IMR-90 (cell line): ENCODE measurements around the gene ZNF181. TPM values are rescaled to one million over a fixed set of nuclear protein-coding genes. Genes with fewer than 3 reads are reported as not detected.

ENCODE experiments used
- ATAC-seq: fragments of 200-7000 bp; cut with Tn5 transposase; 2 replicates; pipeline ENCODE4 v1.9.1; 2020; ENCODE audit warnings: low read depth, mild to moderate bottlenecking, moderate library complexity
- BruUV-seq: library from RNA; stranded (reverse); fragments of 400-500 nt; replicated peaks from 2 replicates; lab custom pipeline; 2021; lab: Mats Ljungman, UMichigan
- CTCF ChIA-PET: fragments of 300-600 bp; formaldehyde crosslinking; extraction: SDS; loops from one replicate; lab custom pipeline; 2021; ENCODE audit warnings: antibody characterized with exemption; lab: Yijun Ruan, JAX
- POLR2A ChIA-PET: fragments of 300-600 bp; sonication (Branson Sonifier 250); formaldehyde crosslinking; loops from one replicate; lab custom pipeline; 2022; ENCODE audit warnings: antibody characterized with exemption; ENCODE audit not compliant: unreplicated experiment; lab: Charles Lee
- DNase-seq: peaks from one replicate; pipeline ENCODE4 v3.0.0; 2013
- H2AFZ ChIP-seq: replicated peaks from 2 replicates; pipeline ENCODE3; 2013; ENCODE audit warnings: low read length, mild to moderate bottlenecking; ENCODE audit not compliant: poor library complexity
- H2AK5ac ChIP-seq: 2 replicates; pipeline ENCODE4 v1.6.1; 2013; ENCODE audit warnings: low read depth, low read length, inconsistent platforms
- H2AK9ac ChIP-seq: replicated peaks from 2 replicates; pipeline ENCODE3; 2013; ENCODE audit warnings: mild to moderate bottlenecking, low read depth, low read length, moderate library complexity; ENCODE audit not compliant: poor library complexity
- H2BK120ac ChIP-seq: 2 replicates; pipeline ENCODE4 v1.6.1; 2013; ENCODE audit warnings: low read depth, low read length, inconsistent platforms
- H2BK15ac ChIP-seq: 3 replicates; pipeline ENCODE4 v1.6.1; 2013; ENCODE audit warnings: low read depth, low read length, inconsistent platforms
- H2BK20ac ChIP-seq: 2 replicates; pipeline ENCODE4 v1.6.1; 2013; ENCODE audit warnings: low read depth, mild to moderate bottlenecking, inconsistent platforms, low read length, moderate library complexity
- H2BK5ac ChIP-seq: 2 replicates; pipeline ENCODE4 v1.6.1; 2013; ENCODE audit warnings: mild to moderate bottlenecking, low read depth, low read length, inconsistent platforms; ENCODE audit not compliant: poor library complexity, severe bottlenecking
- H3K14ac ChIP-seq: replicated peaks from 2 replicates; pipeline ENCODE4 v1.6.1; 2013; ENCODE audit warnings: low read depth, low read length, inconsistent platforms
- H3K18ac ChIP-seq: 2 replicates; pipeline ENCODE4 v1.6.1; 2013; ENCODE audit warnings: low read depth, low read length, control low read depth
- H3K23ac ChIP-seq: 2 replicates; pipeline ENCODE4 v1.6.1; 2013; ENCODE audit warnings: low read depth, low read length, inconsistent platforms
- H3K27ac ChIP-seq: 2 replicates; pipeline ENCODE4 v1.5.1; 2013; ENCODE audit warnings: mild to moderate bottlenecking, control low read depth, low read length; ENCODE audit not compliant: insufficient read depth
- H3K27me3 ChIP-seq: 2 replicates; pipeline ENCODE4 v1.6.1; 2013; ENCODE audit warnings: low read length; ENCODE audit not compliant: control insufficient read depth, insufficient read depth
- H3K36me3 ChIP-seq: 2 replicates; pipeline ENCODE4 v1.6.1; 2013; ENCODE audit warnings: low read length, mixed read lengths; ENCODE audit not compliant: control insufficient read depth, insufficient read depth
- H3K4ac ChIP-seq: 2 replicates; pipeline ENCODE4 v1.6.1; 2013; ENCODE audit warnings: low read depth, low read length, inconsistent platforms
- H3K4me1 ChIP-seq: 2 replicates; pipeline ENCODE4 v1.6.1; 2013; ENCODE audit warnings: low read length, mixed read lengths; ENCODE audit not compliant: control insufficient read depth, insufficient read depth
- H3K4me2 ChIP-seq: 2 replicates; pipeline ENCODE4 v1.6.1; 2013; ENCODE audit warnings: low read depth, mild to moderate bottlenecking, control low read depth, low read length, moderate library complexity
- H3K4me3 ChIP-seq: 2 replicates; pipeline ENCODE4 v1.5.1; 2013; ENCODE audit warnings: low read depth, mild to moderate bottlenecking, control low read depth, low read length, moderate library complexity; ENCODE audit not compliant: insufficient read depth
- H3K56ac ChIP-seq: 2 replicates; pipeline ENCODE4 v1.6.1; 2013; ENCODE audit warnings: low read length, inconsistent platforms; ENCODE audit not compliant: insufficient read depth; ENCODE audit errors: extremely low read depth
- H3K79me1 ChIP-seq, 2 experiments: 2 replicates each; pipeline ENCODE4 v1.6.1; 2013; ENCODE audit warnings: low read length in 2 of 2, inconsistent platforms in 1 of 2, low read depth in 1 of 2
- H3K9ac ChIP-seq: 2 replicates; pipeline ENCODE4 v1.6.1; 2013; ENCODE audit warnings: low read depth, low read length, control low read depth
- H3K9me1 ChIP-seq: 2 replicates; pipeline ENCODE4 v1.6.1; 2013; ENCODE audit warnings: low read length, inconsistent platforms; ENCODE audit not compliant: insufficient read depth
- H3K9me3 ChIP-seq: 2 replicates; pipeline ENCODE4 v1.6.1; 2013; ENCODE audit warnings: low read length; ENCODE audit not compliant: control insufficient read depth, insufficient read depth
- H4K20me1 ChIP-seq: 2 replicates; pipeline ENCODE4 v1.6.1; 2013; ENCODE audit warnings: low read length, inconsistent platforms; ENCODE audit not compliant: insufficient read depth
- H4K5ac ChIP-seq: 2 replicates; pipeline ENCODE4 v1.6.1; 2013; ENCODE audit warnings: mild to moderate bottlenecking, low read depth, low read length, control low read depth
- H4K8ac ChIP-seq, 2 experiments: 2 replicates each; pipeline ENCODE4 v1.6.1; 2013; ENCODE audit warnings: low read depth in 2 of 2, low read length in 2 of 2, control low read depth in 1 of 2, inconsistent platforms in 1 of 2
- H4K91ac ChIP-seq: 2 replicates; pipeline ENCODE4 v1.6.1; 2013; ENCODE audit warnings: low read depth, low read length, inconsistent platforms; ENCODE audit not compliant: insufficient read depth
- BHLHE40 ChIP-seq: fragments of 150-350 bp; IDR thresholded peaks from 2 replicates; pipeline ENCODE4 v1.6.1; 2016; ENCODE audit warnings: mild to moderate bottlenecking, low read depth, low read length
- CEBPB ChIP-seq: IDR thresholded peaks from 2 replicates; pipeline ENCODE4 v1.6.1; 2012; ENCODE audit warnings: low read depth, low read length, improper control_type of control experiment
- CHD1 ChIP-seq: IDR thresholded peaks from 2 replicates; pipeline ENCODE4 v1.6.1; 2012; ENCODE audit warnings: low read depth, low read length, improper control_type of control experiment
- FOS ChIP-seq: fragments of 150-350 bp; IDR thresholded peaks from 2 replicates; pipeline ENCODE4 v1.6.1; 2016; ENCODE audit warnings: low read depth, low read length
- MAFK ChIP-seq: IDR thresholded peaks from 2 replicates; pipeline ENCODE4 v1.6.1; 2012; ENCODE audit warnings: low read depth, low read length, improper control_type of control experiment
- MAZ ChIP-seq: IDR thresholded peaks from 2 replicates; pipeline ENCODE4 v1.6.1; 2012; ENCODE audit warnings: low read depth, mild to moderate bottlenecking, low read length, improper control_type of control experiment, moderate library complexity, borderline replicate concordance
- NFE2L2 ChIP-seq: fragments of 150-350 bp; IDR thresholded peaks from 2 replicates; pipeline ENCODE4 v1.6.1; 2016; ENCODE audit warnings: low read depth, mild to moderate bottlenecking, low read length
- POLR2A ChIP-seq: IDR thresholded peaks from 2 replicates; pipeline ENCODE4 v1.6.1; 2012; ENCODE audit warnings: mild to moderate bottlenecking, low read depth, low read length
- RAD21 ChIP-seq: IDR thresholded peaks from 2 replicates; pipeline ENCODE4 v1.6.1; 2012; ENCODE audit warnings: low read length, improper control_type of control experiment
- RCOR1 ChIP-seq: IDR thresholded peaks from 2 replicates; pipeline ENCODE4 v1.6.1; 2012; ENCODE audit warnings: mild to moderate bottlenecking, low read length, improper control_type of control experiment; ENCODE audit not compliant: insufficient replicate concordance
- RFX5 ChIP-seq: IDR thresholded peaks from 2 replicates; pipeline ENCODE4 v1.8.0; 2012; ENCODE audit warnings: low read depth, mild to moderate bottlenecking, low read length, moderate library complexity
- SMC3 ChIP-seq: fragments of 150-350 bp; IDR thresholded peaks from 2 replicates; pipeline ENCODE4 v1.6.1; 2016; ENCODE audit warnings: low read depth, mild to moderate bottlenecking, antibody characterized with exemption, low read length, moderate library complexity
- WGBS, 2 experiments: methylation state at CpG; one replicate each; pipeline versions ENCODE4 v1.1.5 to v1.1.7; 2013; ENCODE audit warnings: missing lambda C conversion rate in 2 of 2; ENCODE audit not compliant: insufficient read length in 1 of 2; ENCODE audit errors: extremely low coverage in 2 of 2; 5-methylcytosine and 5-hydroxymethylcytosine counted together
- dilution Hi-C: fragments of 300-500 bp; cut with HindIII; formaldehyde crosslinking; loops from one replicate; pipeline ENCODE4 v1.14.3; 2018; ENCODE audit warnings: low sequenced_read_pairs; ENCODE audit not compliant: unreplicated experiment
- in situ Hi-C: fragments of 300-500 bp; cut with MboI; formaldehyde crosslinking; loops from 3 replicates; pipeline ENCODE4 v1.14.3; 2019; ENCODE audit warnings: low sequenced_read_pairs, inconsistent platforms, mixed read lengths
- intact Hi-C: fragments of 100-400 bp; cut with micrococcal nuclease; formaldehyde crosslinking; loops from 2 replicates; pipeline ENCODE4 v1.10.0; 2022
- polyA plus RNA-seq, 3 experiments: library from polyadenylated mRNA; depleted of rRNA; stranded (reverse); fragments of >200 nt; gene quantifications; 2 replicates each; pipeline ENCODE4 v1.2.3, GENCODE V29; 2012; ENCODE audit warnings: low replicate concordance in 1 of 3
- total RNA-seq: library from RNA; depleted of rRNA; stranded (reverse); fragments of >200 nt; gene quantifications from 2 replicates; pipeline ENCODE4 v1.2.3, GENCODE V29; 2012
- TF ChIP-seq, protein P1 (sequence below): fragments of 150-350 bp; IDR thresholded peaks from 2 replicates; pipeline ENCODE4 v1.6.1; 2017; ENCODE audit warnings: mild to moderate bottlenecking, antibody characterized with exemption, low read length, low read depth
- TF ChIP-seq, protein P2 (sequence below): fragments of 150-350 bp; IDR thresholded peaks from 2 replicates; pipeline ENCODE4 v1.6.1; 2016; ENCODE audit warnings: low read depth, mild to moderate bottlenecking, low read length, moderate library complexity, borderline replicate concordance
- TF ChIP-seq, protein P3 (sequence below): conservative IDR thresholded peaks from 2 replicates; pipeline ENCODE4 v1.5.1; 2012; ENCODE audit warnings: mild to moderate bottlenecking, low read depth, low read length, improper control_type of control experiment

ZNF181 gene
- total and polyA plus RNA-seq, 2 of the 4 experiments (the other 2 are of a cell fraction), result 3.8 to 7.5 TPM

DNA sequence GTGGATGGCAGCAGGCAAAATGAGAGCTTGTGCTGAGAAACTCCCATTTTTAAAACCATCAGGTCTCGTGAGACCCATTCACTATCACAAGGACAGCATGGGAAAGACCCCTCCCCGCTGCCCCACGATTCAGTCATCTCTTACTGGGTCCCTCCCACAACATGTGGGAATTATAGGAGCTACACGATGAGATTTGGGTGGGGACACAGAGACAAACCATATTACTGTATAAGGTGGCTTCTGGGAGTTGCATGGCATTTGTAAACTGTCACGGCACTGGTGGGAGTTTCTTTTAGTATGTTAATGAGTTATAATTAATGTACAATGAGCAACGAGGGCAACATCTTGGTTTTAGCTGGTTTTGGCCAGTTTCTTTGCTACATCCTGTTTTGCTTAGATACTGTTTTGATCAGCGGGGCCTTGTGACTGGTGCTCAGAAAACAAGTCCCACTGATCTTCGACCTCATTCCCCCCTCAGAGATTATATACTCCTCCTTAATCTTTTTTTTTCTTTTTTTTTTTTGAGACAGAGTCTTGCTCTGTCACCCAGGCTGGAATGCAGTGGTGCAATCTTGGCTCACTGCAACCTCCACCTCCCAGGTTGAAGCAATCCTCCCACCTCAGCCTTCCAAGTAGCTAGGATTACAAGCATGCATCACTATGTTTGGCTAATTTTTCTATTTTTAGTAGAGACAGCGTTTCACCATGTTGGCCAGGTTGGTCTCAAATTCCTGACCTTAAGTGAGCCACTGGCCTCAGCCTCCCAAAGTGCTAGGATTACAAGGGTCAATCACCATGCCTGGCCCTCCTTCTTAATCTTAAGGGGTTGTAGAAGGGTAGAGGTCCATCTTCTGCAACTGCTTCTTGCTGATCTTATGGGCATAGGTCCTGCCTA, 60.3 kb downstream of the ZNF181 start:
- Histone ChIP-seq H3K23ac (no peak overlapping the region), H3K27me3 (no peaks in the 10 kb centered on the region), H2AFZ (peak overlapping the region; percentile 60), H4K5ac (peak overlapping the region; percentile 76; the same call in 1 of the 2 replicates), H4K91ac (no peak overlapping the region), H3K4ac (no peak overlapping the region), H3K9me1 (no peaks in the 10 kb centered on the region), H2AK5ac (no peak overlapping the region), H3K79me1 (no peaks in the 10 kb centered on the region), H2BK5ac (no peak overlapping the region), H4K20me1 (no peaks in the 10 kb centered on the region), H2BK20ac (no peak overlapping the region), H3K18ac (no peak overlapping the region), H3K9me3 (no peaks in the 10 kb centered on the region), H3K4me2 (no peak overlapping the region), H3K4me3 (no peak overlapping the region), H3K36me3 (no peaks in the 10 kb centered on the region), H2BK120ac (no peak overlapping the region), H3K14ac (no peak overlapping the region), H3K9ac (no peak overlapping the region), H3K4me1 (no peaks in the 10 kb centered on the region), H3K27ac (no peak overlapping the region), H2AK9ac (no peak overlapping the region), H2BK15ac (no peak overlapping the region), H4K8ac (peak overlapping the region in 1 of 2 experiments; percentile 51; a peak in 2 of 4 replicates), H3K56ac (no peak overlapping the region)
- intact Hi-C loops (no loop called here), in situ Hi-C loops (no loop called here), dilution Hi-C loops (no loop called here)
- POLR2A ChIA-PET, result no interaction called here
- no TSS peak for BruUV-seq
- WGBS, 2 experiments, result no CpG with 5 or more reads among the region's 9 CpGs
- DNase-seq (no peak), ATAC-seq (no peak)
- CTCF ChIA-PET, result no interaction called here
- no peak for TF ChIP-seq RAD21
- TF ChIP-seq, protein P1, sequence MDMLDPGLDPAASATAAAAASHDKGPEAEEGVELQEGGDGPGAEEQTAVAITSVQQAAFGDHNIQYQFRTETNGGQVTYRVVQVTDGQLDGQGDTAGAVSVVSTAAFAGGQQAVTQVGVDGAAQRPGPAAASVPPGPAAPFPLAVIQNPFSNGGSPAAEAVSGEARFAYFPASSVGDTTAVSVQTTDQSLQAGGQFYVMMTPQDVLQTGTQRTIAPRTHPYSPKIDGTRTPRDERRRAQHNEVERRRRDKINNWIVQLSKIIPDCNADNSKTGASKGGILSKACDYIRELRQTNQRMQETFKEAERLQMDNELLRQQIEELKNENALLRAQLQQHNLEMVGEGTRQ, result no peak
- no peak for TF ChIP-seq BHLHE40
- TF ChIP-seq, protein P2, sequence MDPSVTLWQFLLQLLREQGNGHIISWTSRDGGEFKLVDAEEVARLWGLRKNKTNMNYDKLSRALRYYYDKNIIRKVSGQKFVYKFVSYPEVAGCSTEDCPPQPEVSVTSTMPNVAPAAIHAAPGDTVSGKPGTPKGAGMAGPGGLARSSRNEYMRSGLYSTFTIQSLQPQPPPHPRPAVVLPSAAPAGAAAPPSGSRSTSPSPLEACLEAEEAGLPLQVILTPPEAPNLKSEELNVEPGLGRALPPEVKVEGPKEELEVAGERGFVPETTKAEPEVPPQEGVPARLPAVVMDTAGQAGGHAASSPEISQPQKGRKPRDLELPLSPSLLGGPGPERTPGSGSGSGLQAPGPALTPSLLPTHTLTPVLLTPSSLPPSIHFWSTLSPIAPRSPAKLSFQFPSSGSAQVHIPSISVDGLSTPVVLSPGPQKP, result no peak
- TF ChIP-seq RFX5, result no peak
- TF ChIP-seq POLR2A, result no peak
- no peak for TF ChIP-seq CEBPB
- TF ChIP-seq MAZ, result no peak
- TF ChIP-seq NFE2L2, result no peak
- TF ChIP-seq SMC3, result no peak
- no peak for TF ChIP-seq MAFK
- TF ChIP-seq FOS, result no peak
- TF ChIP-seq, protein P3, sequence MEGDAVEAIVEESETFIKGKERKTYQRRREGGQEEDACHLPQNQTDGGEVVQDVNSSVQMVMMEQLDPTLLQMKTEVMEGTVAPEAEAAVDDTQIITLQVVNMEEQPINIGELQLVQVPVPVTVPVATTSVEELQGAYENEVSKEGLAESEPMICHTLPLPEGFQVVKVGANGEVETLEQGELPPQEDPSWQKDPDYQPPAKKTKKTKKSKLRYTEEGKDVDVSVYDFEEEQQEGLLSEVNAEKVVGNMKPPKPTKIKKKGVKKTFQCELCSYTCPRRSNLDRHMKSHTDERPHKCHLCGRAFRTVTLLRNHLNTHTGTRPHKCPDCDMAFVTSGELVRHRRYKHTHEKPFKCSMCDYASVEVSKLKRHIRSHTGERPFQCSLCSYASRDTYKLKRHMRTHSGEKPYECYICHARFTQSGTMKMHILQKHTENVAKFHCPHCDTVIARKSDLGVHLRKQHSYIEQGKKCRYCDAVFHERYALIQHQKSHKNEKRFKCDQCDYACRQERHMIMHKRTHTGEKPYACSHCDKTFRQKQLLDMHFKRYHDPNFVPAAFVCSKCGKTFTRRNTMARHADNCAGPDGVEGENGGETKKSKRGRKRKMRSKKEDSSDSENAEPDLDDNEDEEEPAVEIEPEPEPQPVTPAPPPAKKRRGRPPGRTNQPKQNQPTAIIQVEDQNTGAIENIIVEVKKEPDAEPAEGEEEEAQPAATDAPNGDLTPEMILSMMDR, result no peak
- no peak for TF ChIP-seq CHD1
- TF ChIP-seq RCOR1, result no peak
